ENCODE measurements around the gene CBX7.

GRCh38 chr22:39148026-39148726 lies 4.3 kb downstream of the CBX7 start:
- no peak for TF ChIP-seq CTCF (IDR thresholded peaks at IDR 0.05)
- no peak for TF ChIP-seq POLR2A (IDR thresholded peaks at IDR 0.05)
